H1 (cell line): ENCODE data around the gene GPLD1. TPM values are rescaled to one million over a fixed set of nuclear protein-coding genes. Genes with fewer than 3 reads are reported as not detected.

ENCODE experiments used
- CTCF ChIA-PET: fragments of 300-600 bp; sonication (Branson Sonifier 250); formaldehyde crosslinking; loops from one replicate; lab custom pipeline; 2021; ENCODE audit not compliant: partially characterized antibody; lab: Charles Lee
- POLR2A ChIA-PET: fragments of 300-600 bp; sonication (Branson Sonifier 250); formaldehyde crosslinking; loops from one replicate; lab custom pipeline; 2021; ENCODE audit warnings: inconsistent platforms; ENCODE audit not compliant: partially characterized antibody; lab: Charles Lee
- DNase-seq, 2 experiments: peaks; one replicate each; pipeline versions ENCODE4 v3.0.0 to v3.0.0-alpha.2; 2010 to 2022; ENCODE audit warnings: low spot score in 2 of 2, low read depth in 1 of 2, mixed read lengths in 1 of 2
- FAIRE-seq: peaks from 2 replicates; lab custom pipeline; 2011; peaks lifted over from hg19 to GRCh38; lab: Jason Lieb, UNC
- H2AFZ ChIP-seq: 2 replicates; pipeline ENCODE4 v1.8.1; 2012; ENCODE audit warnings: low read length, inconsistent platforms
- H2AK5ac ChIP-seq: 2 replicates; pipeline ENCODE4 v1.6.1; 2013; ENCODE audit warnings: low read depth, low read length
- H2BK120ac ChIP-seq: replicated peaks from 2 replicates; pipeline ENCODE3; 2013; ENCODE audit warnings: low read depth, low read length, inconsistent platforms
- H2BK12ac ChIP-seq: 2 replicates; pipeline ENCODE4 v1.6.1; 2013; ENCODE audit warnings: low read depth, low read length
- H2BK15ac ChIP-seq: 2 replicates; pipeline ENCODE4 v1.6.1; 2013; ENCODE audit warnings: low read length
- H2BK20ac ChIP-seq: 2 replicates; pipeline ENCODE4 v1.6.1; 2013; ENCODE audit warnings: low read length
- H2BK5ac ChIP-seq: 2 replicates; pipeline ENCODE4 v1.6.1; 2013; ENCODE audit warnings: low read depth, low read length
- H3K14ac ChIP-seq: 2 replicates; pipeline ENCODE4 v1.6.1; 2013; ENCODE audit warnings: inconsistent platforms; ENCODE audit not compliant: insufficient read length
- H3K18ac ChIP-seq: 2 replicates; pipeline ENCODE4 v1.6.1; 2013; ENCODE audit warnings: low read length; ENCODE audit errors: extremely low read depth
- H3K23ac ChIP-seq: 2 replicates; pipeline ENCODE4 v1.6.1; 2013; ENCODE audit warnings: inconsistent platforms; ENCODE audit not compliant: insufficient read length
- H3K23me2 ChIP-seq: 2 replicates; pipeline ENCODE4 v1.6.1; 2013; ENCODE audit warnings: low read depth, low read length
- H3K27ac ChIP-seq: 2 replicates; pipeline ENCODE4 v1.6.1; 2011; ENCODE audit warnings: low read depth, low read length, inconsistent platforms
- H3K27me3 ChIP-seq, 4 experiments: replicated peaks in 1 of 4; 1 replicate in 1 of 4; 2 replicates in 3 of 4; pipeline versions ENCODE4 v1.6.1 to v1.8.1; 2011 to 2013; ENCODE audit warnings: low read length in 3 of 4, mild to moderate bottlenecking in 3 of 4, inconsistent platforms in 2 of 4, mixed read lengths in 2 of 4, moderate library complexity in 1 of 4; ENCODE audit not compliant: control insufficient read depth in 3 of 4, insufficient read depth in 3 of 4; ENCODE audit errors: extremely low read depth in 1 of 4
- H3K36me3 ChIP-seq, 4 experiments: 2 replicates each; pipeline versions ENCODE4 v1.6.1 to v1.8.1; 2011 to 2013; ENCODE audit warnings: mild to moderate bottlenecking in 4 of 4, low read length in 3 of 4, moderate library complexity in 2 of 4, control low read depth in 1 of 4, inconsistent platforms in 1 of 4; ENCODE audit not compliant: insufficient read depth in 4 of 4, control insufficient read depth in 2 of 4
- H3K4ac ChIP-seq: replicated peaks from 2 replicates; pipeline ENCODE3; 2013; ENCODE audit warnings: low read length, low read depth, mixed read lengths, inconsistent platforms; ENCODE audit not compliant: insufficient read length
- H3K4me1 ChIP-seq, 4 experiments: replicated peaks in 1 of 4; 1 replicate in 1 of 4; 2 replicates in 3 of 4; pipeline versions ENCODE4 v1.6.1 to v1.8.1; 2011 to 2013; ENCODE audit warnings: low read length in 3 of 4, inconsistent platforms in 2 of 4, mixed read lengths in 1 of 4; ENCODE audit not compliant: insufficient read depth in 4 of 4, control insufficient read depth in 3 of 4
- H3K4me2 ChIP-seq, 2 experiments: 2 replicates each; pipeline versions ENCODE4 v1.6.1 to v1.8.1; 2011 to 2013; ENCODE audit warnings: low read depth in 2 of 2, low read length in 2 of 2, control low read depth in 1 of 2, inconsistent platforms in 1 of 2, mild to moderate bottlenecking in 1 of 2; ENCODE audit not compliant: insufficient read depth in 1 of 2
- H3K4me3 ChIP-seq, 4 experiments: fragments of 200-600, 300-600 bp in 1 of 4; sonication (generic), shearing (Covaris generic), sonication (Bioruptor Twin) in 1 of 4; 2 replicates each; pipeline versions ENCODE4 v1.5.1 to v1.8.1; 2011 to 2016; ENCODE audit warnings: low read length in 4 of 4, low read depth in 3 of 4, control low read depth in 2 of 4, inconsistent platforms in 2 of 4, mild to moderate bottlenecking in 2 of 4, mixed read lengths in 1 of 4, moderate library complexity in 1 of 4; ENCODE audit not compliant: insufficient read depth in 2 of 4; ENCODE audit errors: extremely low read depth in 1 of 4
- H3K56ac ChIP-seq: replicated peaks from 2 replicates; pipeline ENCODE3; 2013; ENCODE audit warnings: low read depth, mild to moderate bottlenecking, mixed read lengths, low read length, inconsistent platforms; ENCODE audit not compliant: insufficient read length
- H3K79me1 ChIP-seq: 2 replicates; pipeline ENCODE4 v1.6.1; 2013; ENCODE audit warnings: low read depth, low read length, control low read depth
- H3K79me2 ChIP-seq, 2 experiments: 2 replicates each; pipeline versions ENCODE4 v1.6.1 to v1.8.1; 2012 to 2013; ENCODE audit warnings: low read length in 2 of 2, mild to moderate bottlenecking in 2 of 2, inconsistent platforms in 1 of 2; ENCODE audit not compliant: insufficient read depth in 2 of 2, control insufficient read depth in 1 of 2
- H3K9ac ChIP-seq, 4 experiments: replicated peaks in 1 of 4; 1 replicate in 1 of 4; 2 replicates in 3 of 4; pipeline versions ENCODE4 v1.6.1 to v1.8.1; 2011 to 2013; ENCODE audit warnings: low read depth in 3 of 4, low read length in 3 of 4, control low read depth in 2 of 4, mild to moderate bottlenecking in 2 of 4, moderate library complexity in 2 of 4, inconsistent platforms in 1 of 4; ENCODE audit errors: extremely low read depth in 1 of 4
- H3K9me3 ChIP-seq, 2 experiments: 2 replicates each; pipeline versions ENCODE4 v1.6.1 to v1.8.1; 2012 to 2013; ENCODE audit warnings: mild to moderate bottlenecking in 2 of 2, moderate library complexity in 2 of 2, control low read depth in 1 of 2, inconsistent platforms in 1 of 2, low read depth in 1 of 2, low read length in 1 of 2, mixed read lengths in 1 of 2; ENCODE audit not compliant: insufficient read depth in 2 of 2
- H4K20me1 ChIP-seq, 2 experiments: replicated peaks in 1 of 2; 2 replicates each; pipeline versions ENCODE3 to v1.8.1; 2011 to 2013; ENCODE audit warnings: inconsistent platforms in 2 of 2, low read length in 2 of 2, mild to moderate bottlenecking in 1 of 2; ENCODE audit not compliant: insufficient read depth in 2 of 2, control insufficient read depth in 1 of 2
- H4K5ac ChIP-seq: 2 replicates; pipeline ENCODE4 v1.6.1; 2013; ENCODE audit warnings: low read length, low read depth, mixed read lengths, inconsistent platforms; ENCODE audit not compliant: insufficient read length
- H4K8ac ChIP-seq: 2 replicates; pipeline ENCODE4 v1.8.0; 2013; ENCODE audit warnings: mild to moderate bottlenecking, moderate library complexity, low read length, inconsistent platforms; ENCODE audit not compliant: insufficient read depth; ENCODE audit errors: extremely low read depth
- H4K91ac ChIP-seq: replicated peaks from 2 replicates; pipeline ENCODE3; 2013; ENCODE audit warnings: low read length, mixed read lengths, inconsistent platforms; ENCODE audit not compliant: insufficient read length
- BCL11A ChIP-seq, 2 experiments: IDR thresholded peaks; one replicate each; pipeline ENCODE4 v1.6.1; 2011; ENCODE audit warnings: low read depth in 2 of 2, low read length in 2 of 2, mild to moderate bottlenecking in 2 of 2
- CBX5 ChIP-seq: fragments of 300-800, 300-1000 bp; sonication (generic); IDR thresholded peaks from 2 replicates; pipeline ENCODE4 v1.7.1; 2016; ENCODE audit warnings: antibody characterized with exemption, low read length, low read depth
- CHD1 ChIP-seq: IDR thresholded peaks from 2 replicates; pipeline ENCODE4 v1.6.1; 2012; ENCODE audit warnings: low read depth, low read length, improper control_type of control experiment
- GABPA ChIP-seq: IDR thresholded peaks from 2 replicates; pipeline ENCODE4 v1.6.1; 2011; ENCODE audit warnings: mild to moderate bottlenecking, low read length, moderate library complexity, borderline replicate concordance; ENCODE audit not compliant: insufficient read depth
- GTF2F1 ChIP-seq: IDR thresholded peaks from 2 replicates; pipeline ENCODE4 v1.6.1; 2012; ENCODE audit warnings: low read depth, low read length, improper control_type of control experiment, borderline replicate concordance
- HDAC2 ChIP-seq, 2 experiments: fragments of 300-600 bp in 1 of 2; sonication (generic) in 1 of 2; IDR thresholded peaks; 2 replicates each; pipeline ENCODE4 v1.6.1; 2011 to 2012; ENCODE audit warnings: low read depth in 2 of 2, low read length in 2 of 2, mild to moderate bottlenecking in 2 of 2, moderate library complexity in 2 of 2, borderline replicate concordance in 1 of 2, inconsistent platforms in 1 of 2
- NRF1 ChIP-seq: IDR thresholded peaks from 2 replicates; pipeline ENCODE4 v1.6.1; 2011; ENCODE audit warnings: mild to moderate bottlenecking, low read depth, low read length, improper control_type of control experiment
- POLR2AphosphoS5 ChIP-seq: IDR thresholded peaks from 2 replicates; pipeline ENCODE4 v1.6.1; 2011; ENCODE audit warnings: low read depth, low read length
- RNF2 ChIP-seq: fragments of 200-900, 300-1000 bp; sonication (generic); IDR thresholded peaks from 2 replicates; pipeline ENCODE4 v1.7.1; 2016; ENCODE audit warnings: borderline replicate concordance, low read depth, mild to moderate bottlenecking, antibody characterized with exemption, low read length; ENCODE audit not compliant: poor library complexity, severe bottlenecking; ENCODE audit errors: missing control alignments
- SIRT6 ChIP-seq: IDR thresholded peaks from one replicate; pipeline ENCODE4 v1.7.1; 2012; ENCODE audit warnings: low read length, inconsistent platforms
- TAF7 ChIP-seq: optimal IDR thresholded peaks from 2 replicates; pipeline ENCODE3; 2011; ENCODE audit warnings: low read depth, mild to moderate bottlenecking, inconsistent platforms, low read length, moderate library complexity, borderline replicate concordance
- YY1 ChIP-seq: IDR thresholded peaks from 2 replicates; pipeline ENCODE4 v1.6.1; 2011; ENCODE audit warnings: low read depth, mild to moderate bottlenecking, low read length
- WGBS, 2 experiments: shearing (Covaris generic) in 1 of 2; methylation state at CpG; one replicate each; pipeline versions ENCODE4 v1.1.6 to v1.1.7; 2013 to 2015; ENCODE audit warnings: low lambda C conversion rate in 2 of 2, mixed read lengths in 2 of 2, inconsistent platforms in 1 of 2, low coverage in 1 of 2, missing lambda C conversion rate in 1 of 2; ENCODE audit not compliant: insufficient replicate concordance in 2 of 2, insufficient coverage in 1 of 2, insufficient read length in 1 of 2; ENCODE audit errors: extremely low coverage in 1 of 2, missing lambda C conversion rate in 1 of 2; 5-methylcytosine and 5-hydroxymethylcytosine counted together
- polyA plus RNA-seq, 7 experiments: library from polyadenylated mRNA; depleted of rRNA in 3 of 7; stranded (reverse) in 5 of 7; unstranded in 2 of 7; fragments of >200 nt in 5 of 7; fragments of 200-250 nt in 2 of 7; gene quantifications; 1 replicate in 5 of 7; 2 replicates in 1 of 7; 4 replicates in 1 of 7; pipeline versions ENCODE4 v1.2.1 to v1.2.3, GENCODE V29; 2011 to 2013; ENCODE audit warnings: missing spikeins in 2 of 7, mixed read lengths in 2 of 7
- total RNA-seq: library from RNA; stranded (reverse); fragmentation: NEBNext Ultra II Directional; extraction: Animal tissue kit (Norgen Biotek cat#: 25700); gene quantifications from 2 replicates; pipeline ENCODE4 v1.2.1, GENCODE V29; 2021
- TF ChIP-seq, protein P1 (sequence below): IDR thresholded peaks from 2 replicates; pipeline ENCODE4 v1.6.1; 2011; ENCODE audit warnings: low read depth, mild to moderate bottlenecking, low read length; ENCODE audit not compliant: insufficient read depth

The GPLD1 gene
- total and polyA plus RNA-seq, 2 of the 8 experiments (the other 6 are each of a cell fraction or from before 2014, with no cell fraction given), result 3.7 to 5.3 TPM

DNA sequence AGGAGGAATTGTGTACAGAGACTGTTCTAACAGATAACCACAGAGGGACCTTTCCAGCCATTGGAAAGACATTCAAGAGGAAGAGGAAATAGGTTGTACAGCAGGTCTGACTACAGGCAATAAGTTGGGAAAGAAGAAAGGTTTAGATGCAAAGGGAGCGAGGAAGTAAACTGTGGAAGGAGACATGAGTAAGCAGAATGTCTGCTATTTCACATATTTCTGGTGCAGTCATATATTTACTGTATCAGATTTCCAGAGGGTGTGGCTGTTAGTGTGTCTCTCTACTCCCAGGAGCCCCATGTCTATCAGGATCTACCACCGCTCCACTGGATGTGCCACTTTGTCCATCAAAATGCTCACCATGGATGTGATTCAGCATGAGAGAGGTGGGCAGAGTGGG, 60.8 kb downstream of the GPLD1 start:
- FAIRE-seq, result no peak
- H3K4ac ChIP-seq, result no peak overlapping the region
- H3K36me3 ChIP-seq, result peaks cover 2 to 24% (median 19%) of the 10 kb centered on the region in 4 experiments; a peak in 7 of 8 replicates
- no peak overlapping the region for H2AK5ac ChIP-seq
- H2BK20ac ChIP-seq, result no peak overlapping the region
- no peak overlapping the region for H3K18ac ChIP-seq
- no peak overlapping the region for H4K8ac ChIP-seq
- DNase-seq, result no peak
- no peaks in the 10 kb centered on the region for H3K23me2 ChIP-seq
- H4K20me1 ChIP-seq, result no peaks in the 10 kb centered on the region
- no peaks in the 10 kb centered on the region for H3K4me1 ChIP-seq
- no peak overlapping the region for H3K56ac ChIP-seq
- H2BK5ac ChIP-seq, result no peak overlapping the region
- no peak overlapping the region for H3K4me3 ChIP-seq
- H3K79me2 ChIP-seq, result no peaks in the 10 kb centered on the region
- 83% methylated on average over 2 of the region's 2 CpGs; no CpG with 5 or more reads in 1 of the 2 experiments for WGBS, 2 experiments
- CTCF ChIA-PET, result interaction anchor here (1.0 to 1.1 kb wide), 2 partner anchors 20 to 279 kb away, joined by 3 read pairs; no protein-coding TSS in a partner anchor
- no peaks in the 10 kb centered on the region for H3K27me3 ChIP-seq
- no peak overlapping the region for H3K4me2 ChIP-seq
- no peak overlapping the region for H3K14ac ChIP-seq
- no peaks in the 10 kb centered on the region for H3K9me3 ChIP-seq
- H2BK120ac ChIP-seq, result no peak overlapping the region
- no peak overlapping the region for H3K23ac ChIP-seq
- no peak overlapping the region for H3K9ac ChIP-seq
- no peak overlapping the region for H2AFZ ChIP-seq
- H2BK12ac ChIP-seq, result no peak overlapping the region
- POLR2A ChIA-PET, result interaction anchor here (1.0 to 4.6 kb wide), 5 partner anchors 13 to 217 kb away, joined by 4 to 16 read pairs (median 7); partner anchors contain the start of genes ALDH5A1, KIAA0319 and MRS2
- no peak overlapping the region for H4K91ac ChIP-seq
- H4K5ac ChIP-seq, result no peak overlapping the region
- no peaks in the 10 kb centered on the region for H3K79me1 ChIP-seq
- no peak overlapping the region for H2BK15ac ChIP-seq
- no peak overlapping the region for H3K27ac ChIP-seq
- no peak for TF ChIP-seq TAF7
- no peak for TF ChIP-seq CBX5
- no peak for TF ChIP-seq BCL11A (IDR thresholded peaks at IDR 0.05; ENCODE audit: low read depth in 2 of 2, low read length in 2 of 2)
- TF ChIP-seq GTF2F1, result no peak
- TF ChIP-seq, protein P1, sequence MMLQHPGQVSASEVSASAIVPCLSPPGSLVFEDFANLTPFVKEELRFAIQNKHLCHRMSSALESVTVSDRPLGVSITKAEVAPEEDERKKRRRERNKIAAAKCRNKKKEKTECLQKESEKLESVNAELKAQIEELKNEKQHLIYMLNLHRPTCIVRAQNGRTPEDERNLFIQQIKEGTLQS, result no peak
- no peak for TF ChIP-seq GABPA
- no peak for TF ChIP-seq RNF2
- no peak for TF ChIP-seq HDAC2 (IDR thresholded peaks at IDR 0.05; ENCODE audit: borderline replicate concordance in 1 of 2, low read depth in 2 of 2, low read length in 2 of 2)
- no peak for TF ChIP-seq NRF1
- no peak for TF ChIP-seq SIRT6
- no peak for TF ChIP-seq POLR2AphosphoS5
- TF ChIP-seq YY1, result no peak
- TF ChIP-seq CHD1, result no peak
